Urothelium cell line (cell line): ENCODE data around the gene GRSF1.
"Not testable (repeated sequence)": the region's sequence is repeated elsewhere in the genome, so short reads cannot be mapped to it uniquely, and the experiment has no call there.

Experiments
- DNase-seq: peaks from one replicate; pipeline ENCODE4 v3.0.0; 2011; ENCODE audit warnings: low spot score, mixed read lengths
- FAIRE-seq: peaks from 2 replicates; lab custom pipeline; 2011; peaks lifted over from hg19 to GRCh38; lab: Jason Lieb, UNC

The GRSF1 gene

DNA sequence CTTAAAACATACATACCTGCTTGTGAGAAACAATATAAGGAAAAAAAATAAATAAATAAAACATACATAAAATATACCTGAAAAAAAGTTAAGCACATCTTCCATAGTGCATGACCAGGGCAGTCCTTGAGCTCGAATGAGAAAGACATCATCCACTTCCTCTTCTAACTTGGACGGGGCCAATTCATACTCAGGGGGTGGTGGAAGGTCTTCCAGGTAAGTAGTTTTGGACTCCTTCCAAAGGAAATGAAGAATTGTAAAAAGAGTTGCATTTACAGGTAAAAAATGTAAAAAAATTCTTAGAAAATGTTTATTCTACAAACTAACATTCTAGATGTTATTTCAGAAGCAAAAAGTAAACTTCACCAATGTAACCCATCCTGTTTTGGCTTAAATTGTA is 3.6 kb downstream of the GRSF1 start:
- FAIRE-seq (no peak), DNase-seq (no peak)

DNA sequence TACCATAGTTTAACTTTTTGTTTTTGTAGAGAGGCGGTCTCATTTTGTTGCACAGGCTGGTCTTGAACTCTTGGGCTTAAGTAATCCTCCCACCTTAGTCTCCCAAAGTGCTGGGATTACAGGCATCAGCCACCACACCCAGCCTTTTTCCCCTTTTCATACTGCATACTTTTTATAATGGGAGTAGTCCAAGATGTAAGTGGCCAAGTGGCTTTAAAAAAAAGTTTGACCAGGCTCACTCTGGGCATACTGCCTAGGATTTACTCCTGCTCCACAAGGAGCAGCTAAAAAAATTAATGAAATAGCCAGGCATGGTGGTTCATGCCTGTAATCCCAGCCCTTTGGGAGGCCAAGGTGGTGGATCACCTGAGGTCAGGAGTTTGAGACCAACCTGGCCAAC is 6.0 kb downstream of the GRSF1 start:
- FAIRE-seq = no peak
- no peak for DNase-seq

GRCh38 chr4:70831293-70831692 is 8.4 kb downstream of the GRSF1 start:
- DNase-seq (no peak), FAIRE-seq (no peak)

- DNase-seq (no peak), FAIRE-seq (no peak)
Observed at GRCh38 chr4:70830054-70830453, 9.6 kb downstream of the GRSF1 start.

GRCh38 chr4:70829492-70829891 is 10.2 kb downstream of the GRSF1 start:
- DNase-seq (no peak), FAIRE-seq (no peak)

GRCh38 chr4:70829015-70829414 is 10.7 kb downstream of the GRSF1 start:
- no peak for DNase-seq
- FAIRE-seq = no peak

DNA sequence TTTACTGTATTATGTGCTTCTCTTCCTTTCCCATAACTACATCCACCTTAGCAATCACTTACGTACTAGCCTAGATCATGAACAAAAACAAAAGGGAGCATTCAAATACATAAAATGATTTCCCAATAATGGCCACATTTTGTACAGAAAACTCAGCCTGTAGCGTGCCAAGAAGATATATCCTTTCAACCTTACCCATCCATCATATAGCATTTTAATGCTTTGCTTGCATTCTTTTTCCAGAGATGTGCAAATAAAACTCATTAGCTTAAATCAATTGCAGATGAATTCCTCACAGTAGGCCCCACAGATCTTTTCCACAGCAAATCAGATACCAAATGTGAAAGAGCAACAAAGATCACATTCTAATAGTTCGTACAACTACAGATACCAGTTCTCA is 20.8 kb downstream of the GRSF1 start:
- DNase-seq (no peak), FAIRE-seq (no peak)

DNA sequence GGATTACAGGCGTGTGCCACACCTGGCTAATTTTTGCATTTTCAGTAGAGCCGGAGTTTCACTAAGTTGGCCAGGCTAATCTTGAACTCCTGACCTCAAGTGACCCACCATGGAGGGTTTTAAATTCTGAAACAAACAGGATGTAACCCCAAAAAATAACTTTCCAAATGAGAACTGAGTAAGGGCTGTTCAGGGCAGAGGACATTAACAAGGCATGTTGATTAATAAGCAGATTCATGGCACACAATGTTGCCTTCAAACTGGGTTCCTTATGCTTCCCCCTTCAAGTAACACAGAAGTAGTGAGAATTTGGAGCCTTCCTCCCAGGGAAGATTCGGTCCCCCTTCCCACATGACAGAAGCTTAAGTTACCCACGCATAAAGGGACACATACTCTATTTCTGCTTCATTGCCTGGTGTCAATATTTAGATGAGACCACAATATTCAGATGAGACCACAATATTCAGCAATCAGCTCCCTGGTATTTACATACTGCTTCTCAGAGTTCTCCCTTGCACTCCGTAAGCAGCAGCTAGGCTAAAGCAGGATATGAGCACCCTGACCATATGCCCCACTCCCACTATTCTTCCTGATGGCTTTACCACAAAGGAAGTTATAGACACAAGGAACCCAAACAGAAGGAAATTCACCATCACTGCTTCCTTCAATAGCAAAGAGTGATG is 21.4 kb downstream of the GRSF1 start:
- FAIRE-seq (no peak), DNase-seq (no peak)

- FAIRE-seq (no peak), DNase-seq (no peak)
Observed at GRCh38 chr4:70816894-70817293, 22.8 kb downstream of the GRSF1 start.

- no peak for DNase-seq
- no peak for FAIRE-seq
Observed at GRCh38 chr4:70815370-70815769, 24.3 kb downstream of the GRSF1 start.

GRCh38 chr4:70808151-70808550 is 31.5 kb downstream of the GRSF1 start:
- no peak for DNase-seq
- FAIRE-seq = no peak

DNA sequence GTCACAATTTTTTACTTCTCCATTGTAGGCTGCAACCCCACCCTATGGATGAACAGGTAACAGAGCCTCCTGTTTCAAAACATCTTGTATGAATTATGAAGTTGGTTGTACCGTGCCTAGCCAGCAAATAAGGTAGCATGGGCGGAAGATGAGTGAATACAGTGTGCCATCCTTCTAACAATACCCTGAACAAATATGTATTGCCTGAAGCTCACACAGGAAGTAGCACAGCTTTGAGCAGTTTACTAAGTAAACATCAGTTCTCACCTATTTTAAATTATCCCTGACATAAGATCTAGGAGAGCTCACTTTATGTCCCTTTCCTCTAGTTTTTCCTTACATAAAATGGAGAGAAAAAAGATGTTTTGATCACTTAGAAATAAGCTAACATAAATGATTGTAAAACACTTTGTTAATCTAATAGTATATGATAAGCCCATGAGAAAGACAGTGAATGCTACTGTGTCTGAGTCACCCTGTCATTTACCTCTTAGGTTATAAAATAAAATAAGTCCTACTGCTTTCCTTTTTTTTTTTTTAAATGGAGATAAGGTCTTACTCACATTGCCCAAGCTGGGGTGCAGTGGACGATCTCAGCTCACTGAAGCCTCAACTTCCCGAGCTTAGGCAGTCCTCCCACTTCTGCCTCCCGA is 36.6 kb downstream of the GRSF1 start:
- DNase-seq = no peak
- FAIRE-seq = no peak

DNA sequence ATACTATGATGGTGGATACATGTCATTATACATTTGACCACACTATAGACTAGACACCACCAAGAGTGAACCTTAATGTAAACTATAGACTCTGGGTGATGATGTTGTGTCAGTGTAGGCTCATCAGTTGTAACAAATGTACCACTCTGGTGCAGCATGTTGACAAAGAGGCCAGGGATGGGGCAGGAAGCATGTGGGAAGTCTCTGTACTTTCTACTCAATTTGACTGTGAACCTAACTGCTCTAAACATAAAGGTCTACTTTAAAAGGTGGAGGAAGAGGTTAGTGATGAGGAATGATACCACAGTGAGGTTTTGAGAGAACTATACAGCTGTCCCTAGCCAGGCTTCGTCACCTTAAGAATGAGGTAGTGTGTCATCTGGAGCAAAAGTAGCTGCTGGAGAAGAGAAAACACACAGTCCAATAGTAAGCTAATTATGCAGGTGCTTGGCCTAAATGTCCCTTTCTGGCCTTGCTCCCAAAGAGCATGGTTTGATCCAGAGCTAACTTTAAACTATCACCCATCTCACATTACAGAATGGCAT is 38.4 kb downstream of the GRSF1 start:
- DNase-seq (no peak), FAIRE-seq (no peak)

GRCh38 chr4:70793626-70794025 is 46.1 kb downstream of the GRSF1 start:
- no peak for DNase-seq
- no peak for FAIRE-seq

- FAIRE-seq (no peak), DNase-seq (no peak)
Observed at GRCh38 chr4:70788733-70789132, 51.0 kb downstream of the GRSF1 start.

DNA sequence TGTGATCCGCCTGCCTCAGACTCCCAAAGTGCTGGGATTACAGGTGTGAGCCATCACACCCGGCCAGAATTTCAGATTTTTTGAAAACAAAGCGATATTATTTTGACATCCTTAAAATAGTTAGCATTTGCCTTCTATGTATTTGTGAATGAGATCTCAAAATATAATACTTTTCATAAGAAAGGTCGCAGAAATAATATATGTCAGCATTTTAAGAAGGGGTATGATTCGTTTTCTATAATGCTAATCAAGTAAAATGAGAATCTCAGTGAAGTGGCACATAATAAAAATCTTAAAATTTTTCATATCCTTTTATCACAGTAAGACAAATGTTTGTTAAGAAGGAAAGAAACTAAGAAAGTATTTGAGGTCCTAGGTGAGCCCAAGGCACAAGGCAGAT is 52.2 kb downstream of the GRSF1 start:
- no peak for DNase-seq
- no peak for FAIRE-seq

DNA sequence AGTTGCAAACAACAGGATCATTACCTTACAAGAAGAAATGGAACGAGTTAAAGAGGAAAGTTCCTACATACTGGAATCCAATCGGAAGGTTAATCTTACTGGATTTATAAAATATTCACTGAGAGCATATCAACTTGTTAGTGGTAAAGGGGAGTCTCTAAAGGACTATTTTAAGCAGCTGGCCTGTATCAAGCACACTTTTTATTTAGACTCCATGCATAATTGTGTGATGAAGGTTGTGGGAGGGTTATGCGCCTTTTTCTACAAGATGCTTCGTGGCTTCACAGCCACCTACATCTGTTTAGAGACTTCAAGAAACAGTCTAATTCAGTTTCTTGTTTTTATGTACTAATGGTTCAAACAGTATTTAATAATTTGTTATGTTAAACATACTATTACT is 56.6 kb downstream of the GRSF1 start:
- FAIRE-seq (no peak), DNase-seq (no peak)

DNA sequence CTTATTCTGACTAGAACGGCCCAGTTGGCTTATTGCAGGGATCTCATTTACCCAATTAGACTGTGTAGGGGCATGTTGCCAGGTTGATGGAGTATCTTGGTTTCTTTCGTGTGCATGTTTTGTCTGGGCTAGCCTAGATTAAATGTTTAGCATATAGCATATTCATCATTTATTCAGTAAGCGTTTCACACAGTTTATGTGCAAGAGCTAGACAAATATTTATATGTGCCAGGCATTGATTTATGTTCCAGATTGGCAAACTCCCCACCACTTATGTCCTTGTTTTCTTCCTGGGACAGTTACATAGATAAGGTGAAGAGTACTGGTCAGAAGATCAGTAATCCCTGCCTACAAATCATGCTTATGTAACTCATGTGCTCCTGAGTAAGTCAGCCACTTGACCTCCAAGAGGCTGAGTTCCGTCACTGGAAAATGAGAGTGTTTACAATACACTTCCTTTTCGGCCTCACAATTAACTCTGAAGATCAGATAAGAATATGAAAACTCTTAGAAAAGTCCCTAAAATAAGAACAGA is 60.7 kb downstream of the GRSF1 start:
- FAIRE-seq (no peak), DNase-seq (no peak)

DNA sequence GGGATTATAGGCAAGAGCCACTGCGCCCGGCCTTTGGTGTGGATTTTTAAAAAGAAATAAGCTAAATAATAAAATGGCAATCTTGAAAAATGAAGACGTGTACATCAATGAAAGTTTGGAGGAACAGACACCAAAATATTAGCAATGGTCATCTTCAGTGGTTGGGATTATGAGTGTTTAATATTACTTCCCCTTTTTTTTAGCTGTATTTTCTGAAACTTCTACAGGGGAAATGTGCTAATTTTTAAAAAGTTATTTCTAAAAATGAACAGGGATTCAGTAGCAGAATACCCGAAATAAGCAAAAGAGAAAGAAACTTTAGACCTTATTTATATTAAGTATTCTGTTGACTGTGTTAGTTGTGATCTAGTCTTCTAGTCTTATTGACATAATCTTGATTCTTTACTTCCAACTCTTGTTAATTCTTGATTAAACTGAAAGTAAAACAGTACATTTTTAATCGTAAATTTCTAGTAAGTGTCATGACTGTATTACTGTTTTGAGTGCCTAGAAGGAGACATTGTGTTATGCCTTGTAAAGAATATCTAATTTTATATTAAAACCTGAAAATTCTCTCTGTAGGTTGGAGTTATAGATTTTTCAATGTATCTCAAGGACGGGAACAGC is 66.6 kb downstream of the GRSF1 start:
- DNase-seq (no peak), FAIRE-seq (no peak)

DNA sequence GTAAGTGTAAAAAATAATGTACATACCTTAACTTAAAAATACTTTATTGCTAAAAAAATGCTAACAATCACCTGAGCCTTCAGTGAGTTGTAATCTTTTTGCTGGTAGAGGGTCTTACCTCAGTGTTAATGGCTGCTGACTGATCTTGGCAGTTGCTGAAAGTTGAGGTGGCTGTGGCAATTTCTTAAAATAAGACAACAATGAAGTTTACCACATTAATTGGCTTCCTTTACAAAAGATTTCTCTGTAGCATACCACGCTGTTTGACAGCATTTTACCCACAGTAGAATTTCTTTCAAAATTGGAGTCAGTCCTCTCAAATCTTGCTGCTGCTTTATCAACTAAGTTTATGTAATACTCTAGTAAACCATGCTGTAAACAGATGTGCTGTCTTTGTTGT is 70.3 kb downstream of the GRSF1 start:
- not testable (repeated sequence) for FAIRE-seq

DNA sequence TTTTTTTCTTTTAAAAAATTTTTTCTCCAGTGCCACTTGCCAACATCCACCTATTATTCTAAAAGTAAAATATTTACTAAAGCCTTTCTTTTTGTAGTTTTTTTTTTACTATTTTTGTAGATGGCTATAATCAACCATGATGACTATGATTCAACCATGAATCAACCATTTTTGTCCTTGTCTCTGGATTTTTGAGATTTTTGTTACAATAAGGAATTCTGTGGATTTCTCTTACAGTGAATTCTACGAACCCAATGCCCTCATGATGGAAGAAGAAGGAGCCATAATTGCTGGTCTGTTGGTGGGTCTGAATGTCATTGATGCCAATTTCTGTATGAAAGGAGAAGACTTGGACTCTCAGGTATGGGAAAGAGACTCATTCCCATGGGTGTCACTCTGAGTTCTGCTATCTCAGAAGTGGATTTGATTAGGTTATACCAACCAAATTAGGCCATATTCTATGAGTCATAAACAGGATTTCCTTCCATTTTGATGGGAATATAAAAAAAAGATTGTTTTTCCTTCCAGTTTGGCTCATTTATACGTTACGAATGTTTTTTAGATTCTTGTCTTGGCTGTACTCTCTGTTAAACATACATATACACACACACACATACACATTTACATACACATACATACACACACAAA is 71.3 kb downstream of the GRSF1 start:
- FAIRE-seq (no peak), DNase-seq (no peak)

More for the DNA sequence above, 70.3 kb downstream of the GRSF1 start:
- not testable (repeated sequence) for DNase-seq
